GM18526 (cell line): Measurements from ENCODE around the gene ACOT11.

Experiments used
- POLR2A ChIP-seq: IDR thresholded peaks from 3 replicates; pipeline ENCODE4 v1.6.1; 2011; ENCODE audit not compliant: insufficient read length; ENCODE audit errors: extremely low read depth

The ACOT11 gene

GRCh38 chr1:54574158-54574778, 26.2 kb downstream of the ACOT11 start:
- TF ChIP-seq POLR2A: no peak

- no peak for TF ChIP-seq POLR2A
These were observed 27.1 kb downstream of the ACOT11 start for GRCh38 chr1:54575161-54575560.

GRCh38 chr1:54575605-54576290, 27.7 kb downstream of the ACOT11 start:
- no peak for TF ChIP-seq POLR2A

GRCh38 chr1:54577612-54578011, 29.6 kb downstream of the ACOT11 start:
- no peak for TF ChIP-seq POLR2A

GRCh38 chr1:54579337-54579781, 31.3 kb downstream of the ACOT11 start:
- no peak for TF ChIP-seq POLR2A

GRCh38 chr1:54580856-54581550, 33.0 kb downstream of the ACOT11 start:
- TF ChIP-seq POLR2A: no peak

DNA sequence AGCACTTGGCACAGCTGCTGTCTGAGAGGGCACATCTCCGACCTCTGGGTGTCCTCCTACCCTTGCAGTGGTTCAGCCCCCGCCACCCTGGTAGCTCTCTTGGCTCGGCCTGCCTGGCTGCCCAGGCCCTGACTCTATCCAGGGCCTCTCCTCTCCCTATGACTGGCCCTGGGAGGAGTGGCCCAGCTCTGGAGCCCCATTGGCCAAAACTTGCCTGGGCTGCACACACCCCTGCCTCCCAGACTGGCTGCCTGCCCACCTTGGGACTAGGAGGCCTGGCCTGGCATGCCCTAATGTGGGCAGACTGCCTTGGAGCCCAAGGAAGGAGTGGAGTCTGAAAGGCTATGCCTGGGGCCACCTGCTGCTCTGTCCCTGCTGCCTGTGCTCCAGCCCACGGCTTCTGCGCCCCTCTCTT, 33.6 kb downstream of the ACOT11 start:
- TF ChIP-seq POLR2A: no peak

- no peak for TF ChIP-seq POLR2A
These were observed 34.7 kb downstream of the ACOT11 start for GRCh38 chr1:54582566-54583306.

GRCh38 chr1:54583307-54583686, 35.3 kb downstream of the ACOT11 start:
- no peak for TF ChIP-seq POLR2A

DNA sequence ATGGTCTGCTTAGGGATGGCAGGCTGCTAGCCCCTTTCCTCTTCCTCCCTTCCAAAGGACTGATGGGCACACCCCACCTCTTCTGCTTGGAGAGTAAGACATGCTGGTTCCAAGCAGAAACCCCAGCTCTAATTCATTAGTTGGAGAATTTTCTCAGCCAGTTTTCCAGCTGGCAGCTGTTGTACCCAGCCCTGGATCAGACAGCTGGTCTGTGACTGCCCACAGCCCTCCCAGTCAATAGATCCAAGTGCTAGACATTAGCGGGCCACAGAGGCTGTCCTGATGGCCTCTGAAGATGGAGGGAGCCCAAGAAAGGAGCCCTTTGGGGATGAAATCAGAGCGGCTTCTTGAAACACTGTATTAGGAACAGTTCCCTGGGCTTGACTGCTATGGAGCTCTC, 35.8 kb downstream of the ACOT11 start:
- TF ChIP-seq POLR2A: no peak

GRCh38 chr1:54584575-54584974, 36.5 kb downstream of the ACOT11 start:
- TF ChIP-seq POLR2A: no peak

GRCh38 chr1:54585181-54586066, 37.4 kb downstream of the ACOT11 start:
- no peak for TF ChIP-seq POLR2A

DNA sequence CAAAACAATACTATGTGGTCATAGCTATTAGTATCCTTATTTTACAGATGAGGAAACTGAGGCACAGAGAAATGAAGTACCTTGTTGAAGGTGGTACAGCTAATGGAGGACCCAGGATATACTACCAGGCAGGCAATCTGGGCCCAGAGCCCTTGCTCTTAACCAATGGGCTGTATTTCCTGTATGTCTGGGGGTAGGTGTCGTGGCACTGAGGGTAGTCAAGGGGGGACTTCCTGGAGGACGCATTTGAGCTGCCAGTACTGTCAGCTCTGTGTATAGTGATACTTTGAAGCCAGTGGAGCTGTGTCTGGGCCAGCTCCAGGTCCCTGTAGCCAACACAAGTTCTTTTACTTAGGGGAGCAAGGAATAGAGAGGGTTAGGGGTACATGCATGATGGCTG, 40.3 kb downstream of the ACOT11 start:
- TF ChIP-seq POLR2A: no peak

GRCh38 chr1:54591127-54591756, 43.2 kb downstream of the ACOT11 start:
- no peak for TF ChIP-seq POLR2A
